IPS-11a (cell line): ENCODE measurements around the gene HDAC1.
"Not testable (repeated sequence)": the region's sequence is repeated elsewhere in the genome, so short reads cannot be mapped to it uniquely, and the experiment has no call there.

Experiments used
- H3K4me3 ChIP-seq: one replicate; pipeline ENCODE4 v1.5.1; 2013; ENCODE audit warnings: low read depth, low read length, control low read depth

HDAC1 gene

DNA sequence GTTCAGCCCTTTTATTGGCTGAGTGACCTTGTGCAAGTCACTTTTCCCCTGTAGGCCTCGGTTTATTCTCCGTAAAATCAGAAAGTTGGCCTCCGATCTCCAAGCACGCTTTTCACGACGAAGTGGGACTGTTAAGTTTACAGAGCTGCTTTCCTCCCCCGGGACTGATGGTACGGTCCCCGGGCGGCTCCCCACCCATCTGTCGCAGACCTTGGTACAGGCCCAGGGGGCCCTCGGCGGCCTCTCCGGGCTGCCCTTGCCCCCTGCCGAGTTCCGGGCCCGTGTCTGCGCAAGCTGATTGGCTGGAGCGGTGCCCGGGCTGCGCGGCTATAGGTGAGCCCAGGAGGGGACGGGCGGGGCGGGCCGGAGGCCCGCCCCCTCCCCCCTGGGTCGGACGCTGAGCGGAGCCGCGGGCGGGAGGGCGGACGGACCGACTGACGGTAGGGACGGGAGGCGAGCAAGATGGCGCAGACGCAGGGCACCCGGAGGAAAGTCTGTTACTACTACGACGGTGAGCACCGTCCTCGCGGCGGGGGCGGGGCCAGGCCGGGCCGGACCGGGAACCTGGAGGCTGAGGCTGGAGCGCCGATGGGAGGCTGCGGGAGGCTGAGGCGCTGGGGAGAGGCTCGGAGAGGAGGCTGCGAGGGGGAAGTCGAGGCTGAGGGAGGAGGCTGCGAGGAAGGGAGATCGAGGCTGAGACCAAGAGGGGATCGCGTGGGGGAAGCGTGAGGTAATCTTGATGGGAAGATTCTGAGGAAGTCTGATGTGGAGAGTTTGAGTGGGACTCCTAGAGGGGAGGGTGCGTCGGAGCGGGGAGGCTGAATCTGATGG, at the start of gene HDAC1:
TSS of gene HDAC1 (plus strand) at position 376 of the 831 bp plus-strand sequence. CDS start at position 463, 87 bp downstream.
- H3K4me3 ChIP-seq, result peak within 1 kb of the TSS; percentile 96

DNA sequence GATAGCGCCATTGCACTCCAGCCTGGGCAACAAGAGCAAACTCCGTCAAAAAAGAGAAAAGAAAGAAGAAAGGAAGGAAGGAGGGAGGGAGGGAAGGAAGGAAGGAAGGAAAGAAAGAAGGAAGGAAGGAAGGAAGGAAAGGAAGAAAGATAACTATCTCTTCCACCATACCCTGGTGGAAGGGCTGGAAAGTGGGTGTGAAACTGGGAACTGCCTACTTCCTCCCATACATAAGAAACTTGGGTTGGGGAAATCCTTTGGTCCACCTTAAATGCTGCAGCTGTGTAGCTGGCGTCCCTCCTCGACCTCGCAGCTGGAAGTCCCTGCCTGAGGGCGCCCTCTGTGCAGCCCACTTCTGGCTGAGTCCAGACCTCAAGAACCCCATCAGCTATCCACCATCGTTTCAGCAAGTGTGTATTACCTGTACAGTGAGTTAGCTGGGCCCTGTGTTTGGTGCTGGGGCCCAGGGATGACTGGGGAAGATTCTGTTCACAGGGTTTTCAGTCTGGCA, 49.5 kb upstream of the HDAC1 start:
- H3K4me3 ChIP-seq, result no peak overlapping the region

DNA sequence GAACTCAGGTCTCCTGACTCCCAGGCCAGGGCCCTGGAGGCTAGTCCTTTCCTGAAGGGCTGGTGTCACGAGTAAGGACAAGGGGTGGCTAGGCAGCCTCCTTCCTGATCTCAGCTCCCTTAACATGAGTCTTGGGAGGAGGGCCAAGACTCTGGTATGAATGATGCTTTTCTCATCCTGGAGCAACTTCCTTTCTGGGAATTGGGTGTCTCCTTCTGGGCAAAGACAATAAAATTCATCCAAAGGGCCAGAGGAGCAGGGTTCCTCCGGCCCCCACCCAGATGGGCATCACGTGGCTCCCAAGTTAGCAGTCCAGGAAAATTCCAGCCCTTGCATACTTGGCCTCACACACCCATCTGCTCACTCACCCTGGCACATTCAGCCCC, 45.0 kb upstream of the HDAC1 start, which contains the start of gene FAM167B:
TSS of gene FAM167B (plus strand) at position 335 of the 386 bp plus-strand sequence. CDS start 200 bp downstream, outside the sequence.
- no peak within 1 kb of the TSS for H3K4me3 ChIP-seq

DNA sequence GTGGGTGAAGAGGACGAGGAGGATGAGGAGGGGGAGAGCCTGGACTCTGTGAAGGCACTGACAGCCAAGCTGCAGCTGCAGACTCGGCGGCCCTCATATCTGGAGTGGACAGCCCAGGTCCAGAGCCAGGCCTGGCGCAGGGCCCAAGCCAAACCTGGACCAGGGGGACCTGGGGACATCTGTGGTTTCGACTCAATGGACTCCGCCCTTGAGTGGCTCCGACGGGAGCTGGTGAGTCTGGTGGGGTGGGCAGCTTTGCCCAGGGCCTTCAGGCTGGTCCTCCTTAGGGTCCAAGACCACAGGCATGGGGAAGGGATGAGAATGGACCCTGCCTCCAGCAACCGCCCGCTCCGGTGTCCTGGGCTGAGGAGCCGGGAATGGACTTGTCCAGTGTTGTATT, 44.4 kb upstream of the HDAC1 start:
- H3K4me3 ChIP-seq, result no peak overlapping the region

DNA sequence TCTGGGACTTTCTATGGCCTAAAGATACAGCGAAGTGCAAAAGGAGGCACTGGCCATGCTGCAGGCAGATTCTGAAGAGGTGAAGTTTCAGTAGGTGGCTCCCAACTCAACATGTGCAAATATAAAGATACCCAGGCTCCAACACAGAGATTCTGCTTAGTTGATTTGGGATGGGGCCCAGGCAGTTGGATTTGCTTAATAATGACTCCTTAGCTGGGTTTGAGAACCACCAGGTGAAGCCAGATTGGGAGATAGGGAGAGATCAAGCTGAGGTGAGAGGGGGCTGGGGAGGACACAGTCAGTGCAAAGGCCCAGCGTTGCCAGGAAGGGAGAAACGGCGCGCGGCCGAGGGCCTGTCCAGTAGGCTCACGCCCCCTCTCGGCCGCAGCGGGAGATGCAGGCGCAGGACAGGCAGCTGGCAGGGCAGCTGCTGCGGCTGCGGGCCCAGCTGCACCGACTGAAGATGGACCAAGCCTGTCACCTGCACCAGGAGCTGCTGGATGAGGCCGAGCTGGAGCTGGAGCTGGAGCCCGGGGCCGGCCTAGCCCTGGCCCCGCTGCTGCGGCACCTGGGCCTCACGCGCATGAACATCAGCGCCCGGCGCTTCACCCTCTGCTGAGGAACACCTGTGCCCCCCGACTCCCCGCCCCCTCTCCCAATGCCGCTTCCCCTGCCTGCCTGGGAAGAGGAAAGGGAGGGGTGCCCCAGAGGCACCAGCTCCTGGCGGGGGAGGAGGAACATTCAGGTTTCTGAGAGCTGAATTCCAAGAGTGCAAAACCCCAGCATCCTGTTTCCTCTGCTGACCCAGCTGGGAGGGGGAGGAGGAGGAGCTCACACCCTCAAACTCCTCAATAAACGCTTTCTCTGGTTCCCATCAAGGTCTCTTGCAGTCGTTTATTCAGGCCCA, 43.6 kb upstream of the HDAC1 start:
- peak overlapping the region; percentile 20 for H3K4me3 ChIP-seq

DNA sequence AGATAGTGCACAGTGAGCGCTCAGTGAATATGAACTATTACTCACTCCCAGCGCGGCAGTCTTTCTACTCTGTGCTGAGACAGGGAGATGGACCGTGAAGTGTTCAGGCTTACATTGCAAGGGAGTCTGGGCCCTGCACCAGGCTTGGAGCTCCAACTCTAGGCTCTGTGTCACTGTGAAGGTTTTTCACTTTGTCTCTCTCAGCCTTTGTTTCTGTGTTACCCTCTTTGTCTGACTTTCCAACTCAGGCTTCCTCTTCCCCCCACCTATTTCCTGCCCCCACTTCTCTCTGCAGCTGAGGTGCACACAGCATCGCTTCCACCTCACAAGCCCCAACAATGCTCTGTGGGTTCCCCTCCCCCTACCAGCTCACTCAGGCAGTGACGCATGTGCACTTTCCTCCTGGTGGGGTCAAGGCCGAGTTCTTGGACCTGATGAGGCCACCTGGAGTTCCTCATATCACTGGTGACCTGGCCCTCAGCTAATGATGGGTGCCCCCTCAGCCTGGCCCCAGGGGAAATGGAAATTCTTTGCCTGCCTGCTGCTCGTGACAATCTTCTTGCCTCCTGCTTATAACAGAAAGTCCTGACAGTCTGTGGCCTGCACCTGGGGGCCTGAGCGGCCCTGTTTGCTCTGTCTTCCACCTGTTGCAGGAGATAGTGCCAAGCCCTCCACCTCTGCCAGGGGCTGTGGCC, 41.9 kb upstream of the HDAC1 start:
- H3K4me3 ChIP-seq, result no peak overlapping the region

DNA sequence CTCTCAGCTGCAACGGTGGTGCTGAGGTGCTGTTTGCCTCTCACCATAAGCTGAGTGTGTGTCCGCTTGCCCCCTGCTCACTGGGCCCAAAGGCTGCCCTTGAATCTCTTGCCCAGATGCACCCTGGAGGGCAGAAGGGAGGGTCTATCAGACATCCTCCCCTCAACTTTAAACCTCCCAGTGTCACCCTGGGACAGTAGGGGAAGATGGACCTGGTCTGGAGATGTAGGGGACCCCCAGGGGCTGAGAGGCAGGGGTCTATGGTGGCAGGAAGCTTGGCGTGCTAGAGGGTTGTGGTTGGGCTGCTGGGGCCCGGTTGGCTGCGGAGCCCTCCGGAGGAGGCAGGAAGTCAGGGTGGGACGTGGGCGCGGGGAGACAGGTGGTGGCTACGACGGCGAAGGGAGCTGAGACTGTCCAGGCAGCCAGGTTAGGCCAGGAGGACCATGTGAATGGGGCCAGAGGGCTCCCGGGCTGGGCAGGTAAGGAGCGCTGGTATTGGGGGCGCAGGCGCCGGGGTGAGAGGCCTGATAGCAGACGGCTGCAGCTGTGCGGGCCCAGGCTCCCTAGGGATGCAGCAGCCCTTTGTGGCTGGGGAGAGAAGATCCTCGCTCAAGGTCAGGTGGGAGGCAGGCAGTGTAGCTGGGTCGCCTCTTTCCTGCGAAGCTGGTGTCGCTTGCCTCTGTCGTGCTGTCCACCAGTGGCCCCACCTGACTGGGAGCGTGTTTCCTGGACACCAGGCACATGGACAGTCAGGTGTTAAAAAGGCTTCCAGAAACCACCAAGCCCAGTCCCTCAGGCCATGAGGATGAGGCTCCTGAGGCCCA, 40.8 kb upstream of the HDAC1 start, which contains the start of gene LCK:
TSS of gene LCK (plus strand) at position 373 of the 824 bp plus-strand sequence. CDS start 23,065 bp downstream, outside the sequence.
- H3K4me3 ChIP-seq, result no peak within 1 kb of the TSS

DNA sequence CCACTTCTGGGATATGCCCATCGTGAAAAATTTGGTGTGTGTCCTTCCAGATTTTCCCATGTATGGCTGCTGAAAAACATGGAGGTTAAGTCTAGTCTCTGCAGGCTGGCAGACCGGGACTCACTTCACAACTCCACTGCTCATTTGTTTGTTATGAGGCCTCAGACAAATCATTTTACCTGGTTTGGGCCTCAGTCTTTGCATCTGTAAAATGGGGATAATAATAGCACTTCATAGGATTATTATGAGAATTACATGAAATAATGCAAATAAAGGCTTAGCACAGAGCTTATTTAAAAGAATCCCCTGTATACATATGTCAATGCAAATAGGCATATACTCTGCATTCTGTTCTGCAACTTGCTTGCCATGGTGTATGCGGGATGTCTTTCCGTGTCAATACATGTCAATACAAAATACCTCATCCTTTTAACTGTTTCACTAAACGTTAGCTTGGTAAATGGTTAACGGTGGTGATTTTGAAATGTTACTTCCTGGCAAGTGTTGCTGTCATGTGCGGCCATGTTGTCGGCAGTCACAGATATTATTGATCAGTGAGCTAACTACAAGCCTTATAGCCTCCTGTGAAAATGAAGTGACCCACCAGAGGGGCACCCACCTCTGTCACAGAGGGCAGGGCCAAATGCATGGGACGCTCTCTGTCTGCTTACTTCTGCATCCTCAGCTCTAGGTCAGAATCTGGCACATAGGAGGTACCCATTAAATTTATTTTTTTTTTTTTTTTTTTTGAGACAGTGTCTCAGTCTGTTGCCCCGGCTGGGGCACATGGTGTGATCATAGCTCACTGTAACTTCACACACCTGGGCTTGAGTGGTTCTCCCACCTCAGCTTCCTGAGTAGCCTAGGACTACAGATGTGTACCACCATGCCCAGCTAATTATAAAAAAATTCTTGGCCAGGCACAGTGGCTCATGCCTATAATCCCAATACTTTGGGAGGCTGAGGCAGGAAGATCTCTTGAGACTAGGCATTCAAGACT, 36.5 kb upstream of the HDAC1 start:
- no peak overlapping the region for H3K4me3 ChIP-seq

DNA sequence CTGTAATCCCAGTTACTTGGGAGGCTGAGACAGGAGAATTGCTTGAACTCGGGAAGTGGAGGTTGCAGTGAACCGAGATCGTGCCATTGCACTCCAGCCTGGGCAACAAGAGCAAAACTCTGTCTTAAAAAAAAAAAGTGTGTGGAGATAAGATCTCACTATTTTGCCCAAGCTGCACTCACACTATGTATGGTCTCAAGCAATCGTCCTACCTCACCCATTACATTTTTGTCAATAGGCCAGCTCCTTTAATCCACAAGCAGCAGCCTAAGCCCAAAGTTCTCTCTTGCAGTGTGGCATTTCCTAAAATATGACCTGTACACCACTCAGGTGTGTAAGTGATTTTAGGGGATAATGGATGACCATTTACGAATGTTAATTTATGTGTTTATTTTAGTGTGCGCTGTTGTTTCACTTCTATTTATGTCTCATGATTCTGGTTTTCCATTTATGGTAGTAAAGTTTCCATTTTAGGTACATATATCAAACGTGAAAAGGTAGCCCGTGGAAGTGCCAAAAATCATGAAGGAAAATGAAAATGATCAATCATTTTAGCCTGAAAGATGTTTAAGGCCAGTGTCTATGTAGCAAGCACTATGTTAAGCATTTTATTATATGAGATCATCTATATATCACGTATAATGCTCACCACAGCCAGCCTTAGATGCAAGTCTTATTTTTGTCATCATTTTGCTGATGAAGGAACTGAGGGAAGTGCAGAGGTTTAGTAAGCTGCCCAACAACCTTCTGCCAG, 35.2 kb upstream of the HDAC1 start:
- no peak overlapping the region for H3K4me3 ChIP-seq

DNA sequence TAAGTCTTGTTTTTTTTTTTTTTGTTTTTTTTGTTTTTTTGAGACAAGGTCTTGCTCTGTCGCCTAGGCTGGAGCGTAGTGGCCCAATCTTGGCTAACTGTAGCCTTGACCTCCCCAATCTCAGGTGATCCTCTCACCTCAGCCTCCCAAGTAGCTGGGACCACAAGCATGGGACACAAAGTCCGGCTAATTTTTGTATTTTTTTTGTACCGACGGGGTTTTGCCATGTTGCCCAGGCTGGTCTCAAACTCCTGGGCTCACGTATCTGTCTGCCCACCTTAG, 34.7 kb upstream of the HDAC1 start:
- no peak overlapping the region for H3K4me3 ChIP-seq

DNA sequence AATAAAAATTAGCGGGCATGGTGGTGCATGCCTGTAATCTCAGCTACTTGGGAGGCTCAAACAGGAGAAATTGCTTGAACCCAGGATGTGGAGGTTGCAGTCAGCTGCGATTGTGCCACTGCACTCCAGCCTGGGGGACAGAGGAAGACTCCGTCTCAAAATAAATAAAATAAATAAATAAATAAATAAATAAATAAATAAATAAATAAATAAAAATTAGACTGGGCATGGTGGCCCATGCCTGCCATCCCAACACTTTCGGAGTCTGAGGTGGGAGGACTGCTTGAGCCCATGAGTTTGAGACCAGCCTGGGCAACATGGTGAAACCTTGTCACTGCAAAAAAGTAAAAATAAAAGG, 28.7 kb upstream of the HDAC1 start:
- H3K4me3 ChIP-seq, result not testable (repeated sequence)

DNA sequence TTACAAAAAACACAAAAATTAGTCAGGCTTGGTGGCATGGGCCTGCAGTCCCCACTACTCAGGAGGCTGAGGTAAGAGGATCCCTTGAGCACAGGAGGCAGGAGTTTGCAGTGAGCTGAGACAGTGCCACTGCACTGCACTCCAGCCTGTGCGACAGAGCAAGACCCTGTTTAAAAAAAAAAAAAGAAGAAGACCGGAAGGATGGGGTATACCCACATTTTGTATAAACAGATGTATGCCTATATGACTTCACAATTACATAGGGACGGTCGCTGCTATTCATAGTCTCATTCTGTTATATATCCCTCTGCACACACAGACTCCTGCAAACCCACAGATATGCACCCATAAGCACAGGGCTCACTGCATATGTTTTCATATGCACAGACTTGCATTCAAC, 28.1 kb upstream of the HDAC1 start:
- H3K4me3 ChIP-seq, result no peak overlapping the region

DNA sequence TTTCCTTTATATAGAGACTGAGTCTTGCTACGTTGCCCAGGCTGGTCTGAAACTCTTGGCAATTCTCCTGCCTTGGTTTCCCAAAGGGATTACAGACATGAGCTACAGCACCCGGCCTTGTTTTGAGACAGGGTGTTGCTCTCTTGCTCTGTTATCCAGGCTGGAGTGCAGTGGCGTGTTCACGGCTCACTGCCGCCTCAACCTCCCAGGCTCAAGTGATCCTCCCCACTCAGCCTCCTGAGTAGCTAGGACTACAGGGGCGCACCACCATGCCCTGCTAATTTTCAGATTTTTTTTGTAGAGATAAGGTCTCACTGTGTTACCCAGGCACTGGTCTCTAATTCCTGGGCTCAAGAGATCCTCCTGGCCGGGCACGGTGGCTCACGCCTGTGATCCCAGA, 26.0 kb upstream of the HDAC1 start:
- no peak overlapping the region for H3K4me3 ChIP-seq

DNA sequence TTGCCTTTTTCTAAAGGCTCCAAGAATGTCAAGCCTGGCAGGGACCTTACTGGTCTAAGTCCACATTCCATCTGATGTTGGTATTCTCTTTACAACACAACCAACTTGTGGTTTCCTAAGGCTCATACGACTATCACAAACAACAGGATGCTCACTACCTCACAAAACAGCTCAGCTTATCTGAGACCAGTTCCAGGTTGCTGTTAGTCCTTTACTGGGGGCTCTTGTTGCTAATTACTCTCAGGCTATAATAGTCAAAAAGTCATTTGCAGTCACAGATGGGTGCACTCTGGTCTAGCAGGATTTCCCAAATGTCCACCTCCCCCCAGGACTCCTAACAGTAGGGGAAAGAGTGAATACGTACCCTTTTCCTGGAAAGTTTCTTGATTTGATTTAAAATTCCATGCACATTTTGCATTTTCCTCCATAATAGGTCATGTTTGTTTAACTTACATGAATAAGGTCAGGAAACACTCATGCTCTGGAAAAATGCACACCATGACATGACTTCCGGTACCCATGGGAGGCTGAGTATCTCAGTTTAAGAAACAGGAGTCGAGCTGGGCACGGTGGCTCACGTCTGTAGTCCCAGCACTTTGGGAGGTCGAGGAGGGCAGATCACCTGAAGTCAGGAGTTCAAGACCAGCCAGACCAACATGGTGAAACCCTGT, 24.8 kb upstream of the HDAC1 start:
- no peak overlapping the region for H3K4me3 ChIP-seq

DNA sequence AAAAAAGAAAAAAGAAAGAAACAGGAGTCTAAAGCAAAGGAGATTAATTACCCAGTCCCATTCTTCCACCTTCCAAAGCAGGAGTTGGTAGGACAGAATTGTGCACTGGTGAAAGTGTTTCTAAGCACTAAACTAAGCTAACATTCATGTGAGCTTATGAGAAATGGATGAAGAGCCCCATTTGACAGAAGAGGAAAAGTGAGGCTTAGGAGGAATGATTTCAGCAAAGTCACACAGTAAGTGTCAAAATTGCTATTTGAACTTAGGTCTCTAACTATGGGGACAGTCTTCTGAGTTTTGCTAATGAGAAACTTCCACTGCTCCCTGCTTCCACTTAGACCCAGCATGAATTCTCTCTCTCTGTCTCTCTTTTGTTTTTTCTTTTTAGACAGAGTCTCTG, 22.1 kb upstream of the HDAC1 start:
- H3K4me3 ChIP-seq, result no peak overlapping the region

DNA sequence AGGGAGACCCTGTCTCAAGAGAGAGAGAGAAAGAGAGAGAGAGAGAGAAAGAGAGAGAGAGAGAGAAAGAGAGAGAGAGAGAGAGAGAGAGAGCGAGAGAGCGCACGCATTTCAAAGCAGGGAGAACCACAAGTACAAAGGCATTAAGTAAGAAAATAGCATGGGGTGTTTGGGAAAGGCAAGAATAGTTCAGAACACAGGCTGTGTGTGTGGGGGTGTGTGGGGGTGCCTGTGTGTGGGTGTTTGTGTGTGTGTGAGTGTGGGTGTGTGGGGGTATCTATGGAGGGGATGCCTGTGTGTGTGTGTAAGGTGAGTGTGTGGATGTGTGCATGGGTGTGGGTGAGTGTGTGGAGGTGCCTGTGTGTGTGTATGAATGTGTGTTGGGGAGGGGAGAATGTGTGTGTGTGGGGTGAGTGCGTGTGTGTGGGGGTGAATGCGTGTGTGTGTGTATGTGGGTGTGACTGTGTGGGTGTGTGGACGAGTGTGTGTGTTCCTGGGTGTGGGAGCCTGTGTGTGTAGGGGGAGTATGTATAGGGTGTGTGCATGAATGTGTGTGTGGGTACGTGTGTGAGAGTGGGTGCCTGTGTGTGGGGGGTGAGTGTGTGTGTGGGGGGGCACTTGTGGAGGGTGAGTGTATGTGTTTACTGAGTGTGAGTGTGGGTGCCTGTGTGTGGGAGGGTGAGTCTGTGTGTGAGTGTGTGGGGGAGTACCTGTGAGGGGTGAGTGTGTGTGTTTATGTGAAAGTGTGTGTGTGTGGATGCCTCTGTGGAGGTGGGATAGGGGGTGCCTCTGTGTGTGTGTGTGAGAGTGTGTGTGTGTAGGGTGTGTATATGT, 19.1 kb upstream of the HDAC1 start:
- H3K4me3 ChIP-seq, result no peak overlapping the region
